ENCODE measurements around the gene FHL2. TPM values are rescaled to one million over a fixed set of nuclear protein-coding genes. Genes with fewer than 3 reads are reported as not detected.

Gene FHL2
- total and polyA plus RNA-seq, 9 of the 15 experiments (the other 6 are each of a cell fraction or from before 2014, with no cell fraction given): 7.5 to 33.1 (median 23.9) TPM

GRCh38 chr2:105438104-105438929, 39.5 kb upstream of the FHL2 start (continued):
- TF ChIP-seq CHD7 (IDR thresholded peaks at IDR 0.05; ENCODE audit: low read depth, low read length) (no peak), ZNF77 (CRISPR knock-in tag; IDR thresholded peaks at IDR 0.05) (no peak), SREBF1 (IDR thresholded peaks at IDR 0.05; ENCODE audit: borderline replicate concordance, low read depth, low read length) (no peak), ETV6 (IDR thresholded peaks at IDR 0.05; ENCODE audit: borderline replicate concordance in 1 of 2, low read depth in 2 of 2, low read length in 1 of 2) (no peak), ETV6 (CRISPR knock-in tag; IDR thresholded peaks at IDR 0.05; ENCODE audit: borderline replicate concordance) (no peak), CSDE1 (IDR thresholded peaks at IDR 0.05) (no peak), POLR2B (IDR thresholded peaks at IDR 0.05; ENCODE audit: low read depth, partially characterized antibody) (no peak), ZNF644 (tag; IDR thresholded peaks at IDR 0.05; ENCODE audit: low read depth) (peak; percentile 84; the same call in 1 of the 2 replicates), ZNF124 (CRISPR knock-in tag; IDR thresholded peaks at IDR 0.05) (no peak), JUND (IDR thresholded peaks at IDR 0.05; ENCODE audit: borderline replicate concordance, low read depth, low read length) (0 out of 2 replicates have a peak, but pooled peaks have one; percentile 9), JUND (tag; IDR thresholded peaks at IDR 0.05; ENCODE audit: borderline replicate concordance, low read depth, low read length) (no peak; the same call in 2 of the 3 replicates), ZNF24 (IDR thresholded peaks at IDR 0.05) (no peak), ZFPM2 (CRISPR knock-in tag; IDR thresholded peaks at IDR 0.05) (no peak), SLC30A9 (CRISPR knock-in tag; IDR thresholded peaks at IDR 0.05) (no peak), SRF (CRISPR knock-in tag; IDR thresholded peaks at IDR 0.05) (no peak), SMARCA5 (IDR thresholded peaks at IDR 0.05) (no peak), CEBPB (tag; IDR thresholded peaks at IDR 0.05) (no peak), SAP30 (IDR thresholded peaks at IDR 0.05; ENCODE audit: borderline replicate concordance, insufficient read depth, low read depth, low read length, poor library complexity, severe bottlenecking) (no peak)
